ENCODE data around the gene DTNB. TPM values are rescaled to one million over a fixed set of nuclear protein-coding genes. Genes with fewer than 3 reads are reported as not detected.

DTNB gene
- total and polyA plus RNA-seq, 10 of the 15 experiments (the other 5 are each of a cell fraction or from before 2014, with no cell fraction given), result 4.5 to 30.6 (median 11.9) TPM

GRCh38 chr2:25376750-25377621 is 296.4 kb downstream of the DTNB start (continued):
- TF ChIP-seq YY1 (IDR thresholded peaks at IDR 0.05; ENCODE audit: low read depth, low read length) (peak; percentile 83), EP300 (IDR thresholded peaks at IDR 0.05; ENCODE audit: borderline replicate concordance in 1 of 2, control insufficient read depth in 1 of 2, low read depth in 2 of 2, low read length in 2 of 2) (peak; percentile 86 to 94), HSF1 (IDR thresholded peaks at IDR 0.05; ENCODE audit: low read depth, low read length) (no peak), SMAD1 (IDR thresholded peaks at IDR 0.05; ENCODE audit: low read depth, partially characterized antibody) (peak; percentile 95), SREBF1 (IDR thresholded peaks at IDR 0.05; ENCODE audit: low read length) (0 out of 2 replicates have a peak, but pooled peaks have one; percentile 29), SP1 (IDR thresholded peaks at IDR 0.05; ENCODE audit: low read depth, low read length) (peak; percentile 55), SMAD5 (IDR thresholded peaks at IDR 0.05; ENCODE audit: low read depth) (no peak), RB1 (IDR thresholded peaks at IDR 0.05; ENCODE audit: borderline replicate concordance) (peak; percentile 84; the same call in 1 of the 2 replicates), IRF5 (IDR thresholded peaks at IDR 0.05; ENCODE audit: borderline replicate concordance) (no peak), KAT2A (conservative IDR thresholded peaks at IDR 0.05; ENCODE audit: control insufficient read depth, low read depth, low read length) (no peak), FOXM1 (IDR thresholded peaks at IDR 0.05; ENCODE audit: low read depth, low read length) (peak; percentile 83), SMARCA5 (IDR thresholded peaks at IDR 0.05) (peak; percentile 95), KDM1A (IDR thresholded peaks at IDR 0.05; ENCODE audit: borderline replicate concordance) (no peak), IRF4 (IDR thresholded peaks at IDR 0.05; ENCODE audit: low read depth, low read length) (no peak), JUND (IDR thresholded peaks at IDR 0.05; ENCODE audit: low read depth, low read length) (peak; percentile 9; the same call in 1 of the 2 replicates), SIX5 (IDR thresholded peaks at IDR 0.05; ENCODE audit: low read depth, low read length, severe bottlenecking) (no peak), ZNF622 (IDR thresholded peaks at IDR 0.05) (no peak), SMC3 (IDR thresholded peaks at IDR 0.05; ENCODE audit: borderline replicate concordance, low read length) (peak; percentile 87), STAT3 (IDR thresholded peaks at IDR 0.05; ENCODE audit: low read depth, low read length) (no peak), YBX1 (IDR thresholded peaks at IDR 0.05) (no peak), NFYA (IDR thresholded peaks at IDR 0.05; ENCODE audit: borderline replicate concordance, low read depth, low read length) (no peak), CUX1 (IDR thresholded peaks at IDR 0.05; ENCODE audit: insufficient replicate concordance, low read depth, low read length) (no peak), NR2C1 (IDR thresholded peaks at IDR 0.05) (peak; percentile 80)

All from GM12878 (cell line).